ENCODE data around the gene BRIP1.

The BRIP1 gene

DNA sequence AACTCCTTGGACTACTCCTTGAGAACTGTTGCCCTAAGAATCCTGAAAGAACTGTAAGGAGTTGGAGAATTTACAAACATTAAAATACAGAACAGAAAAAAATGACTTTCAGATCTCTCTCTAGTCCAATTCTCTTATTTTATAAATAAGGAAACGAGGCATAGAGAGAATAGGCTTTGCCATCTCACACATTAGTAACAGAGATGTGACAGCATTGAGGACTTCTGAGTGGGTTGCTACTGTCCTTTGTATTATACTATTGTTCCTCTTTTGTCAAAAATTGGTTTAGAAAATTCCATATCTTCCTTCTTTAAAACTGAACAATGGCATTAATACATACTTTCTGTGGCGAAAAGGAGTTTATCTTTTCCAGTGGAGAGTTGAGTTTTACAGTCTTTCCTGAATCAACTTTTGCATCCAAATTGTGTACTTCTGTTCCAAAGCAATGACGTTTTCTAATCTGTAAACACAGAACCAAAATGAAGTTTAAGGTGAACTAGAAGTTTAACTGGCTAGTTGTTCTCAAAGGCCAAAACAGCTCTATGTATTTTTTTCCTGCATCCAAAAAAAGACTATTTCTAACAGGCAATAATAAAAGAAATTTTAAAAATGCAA, 16.5 kb downstream of the BRIP1 start:
- Mint-ChIP-seq H3K9me3 (no peaks in the 10 kb centered on the region), H3K36me3 (ENCODE audit: low read depth) (peaks cover 59% of the 10 kb centered on the region), H3K27ac (no peak overlapping the region), H3K27me3 (ENCODE audit: low read depth, poor library complexity) (no peaks in the 10 kb centered on the region), H3K4me3 (no peak overlapping the region), H3K4me1 (no peaks in the 10 kb centered on the region)
- DNase-seq = no peak
- TF ChIP-seq, protein P1, sequence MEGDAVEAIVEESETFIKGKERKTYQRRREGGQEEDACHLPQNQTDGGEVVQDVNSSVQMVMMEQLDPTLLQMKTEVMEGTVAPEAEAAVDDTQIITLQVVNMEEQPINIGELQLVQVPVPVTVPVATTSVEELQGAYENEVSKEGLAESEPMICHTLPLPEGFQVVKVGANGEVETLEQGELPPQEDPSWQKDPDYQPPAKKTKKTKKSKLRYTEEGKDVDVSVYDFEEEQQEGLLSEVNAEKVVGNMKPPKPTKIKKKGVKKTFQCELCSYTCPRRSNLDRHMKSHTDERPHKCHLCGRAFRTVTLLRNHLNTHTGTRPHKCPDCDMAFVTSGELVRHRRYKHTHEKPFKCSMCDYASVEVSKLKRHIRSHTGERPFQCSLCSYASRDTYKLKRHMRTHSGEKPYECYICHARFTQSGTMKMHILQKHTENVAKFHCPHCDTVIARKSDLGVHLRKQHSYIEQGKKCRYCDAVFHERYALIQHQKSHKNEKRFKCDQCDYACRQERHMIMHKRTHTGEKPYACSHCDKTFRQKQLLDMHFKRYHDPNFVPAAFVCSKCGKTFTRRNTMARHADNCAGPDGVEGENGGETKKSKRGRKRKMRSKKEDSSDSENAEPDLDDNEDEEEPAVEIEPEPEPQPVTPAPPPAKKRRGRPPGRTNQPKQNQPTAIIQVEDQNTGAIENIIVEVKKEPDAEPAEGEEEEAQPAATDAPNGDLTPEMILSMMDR (IDR thresholded peaks at IDR 0.05) = no peak

DNA sequence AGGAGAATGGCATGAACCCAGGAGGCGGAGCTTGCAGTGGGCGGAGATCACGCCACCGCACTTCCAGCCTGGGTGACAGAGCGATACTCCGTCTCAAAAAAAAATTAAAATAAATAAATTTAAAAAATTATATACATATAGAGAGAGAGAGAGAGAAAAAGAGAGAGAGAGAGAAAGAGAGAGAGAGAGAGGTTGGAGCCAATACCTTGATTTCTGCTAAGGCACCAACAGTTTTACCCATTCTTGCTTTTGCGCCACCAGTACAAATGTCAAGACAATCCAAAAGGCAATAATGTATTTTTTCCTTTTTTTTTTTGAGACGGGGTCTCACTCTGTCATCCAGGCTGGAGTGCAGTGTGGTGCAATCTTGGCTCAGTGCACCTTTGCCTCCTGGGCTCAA, 17.2 kb downstream of the BRIP1 start:
- H3K27ac Mint-ChIP-seq = no peak overlapping the region
- DNase-seq = no peak
- no peak overlapping the region for H3K4me3 Mint-ChIP-seq
- peaks cover 60% of the 10 kb centered on the region for H3K36me3 Mint-ChIP-seq (ENCODE audit: low read depth)
- TF ChIP-seq, protein P1 (IDR thresholded peaks at IDR 0.05) = no peak
- no peaks in the 10 kb centered on the region for H3K4me1 Mint-ChIP-seq
- H3K27me3 Mint-ChIP-seq (ENCODE audit: low read depth, poor library complexity) = no peaks in the 10 kb centered on the region
- no peaks in the 10 kb centered on the region for H3K9me3 Mint-ChIP-seq

- Mint-ChIP-seq H3K4me3 (no peak overlapping the region), H3K27ac (peak overlapping the region; percentile 20), H3K9me3 (no peaks in the 10 kb centered on the region), H3K27me3 (ENCODE audit: low read depth, poor library complexity) (no peaks in the 10 kb centered on the region), H3K36me3 (ENCODE audit: low read depth) (peaks cover 64% of the 10 kb centered on the region), H3K4me1 (no peaks in the 10 kb centered on the region)
- TF ChIP-seq, protein P1 (IDR thresholded peaks at IDR 0.05) = no peak
- DNase-seq = no peak
These were observed 19.9 kb downstream of the BRIP1 start for GRCh38 chr17:61843435-61843834.

- no peaks in the 10 kb centered on the region for H3K9me3 Mint-ChIP-seq
- no peak overlapping the region for H3K27ac Mint-ChIP-seq
- TF ChIP-seq, protein P1 (IDR thresholded peaks at IDR 0.05) = no peak
- H3K36me3 Mint-ChIP-seq (ENCODE audit: low read depth) = peaks cover 65% of the 10 kb centered on the region
- no peaks in the 10 kb centered on the region for H3K4me1 Mint-ChIP-seq
- no peak overlapping the region for H3K4me3 Mint-ChIP-seq
- no peak for DNase-seq
- no peaks in the 10 kb centered on the region for H3K27me3 Mint-ChIP-seq (ENCODE audit: low read depth, poor library complexity)
These were observed 20.4 kb downstream of the BRIP1 start for GRCh38 chr17:61842899-61843298.

DNA sequence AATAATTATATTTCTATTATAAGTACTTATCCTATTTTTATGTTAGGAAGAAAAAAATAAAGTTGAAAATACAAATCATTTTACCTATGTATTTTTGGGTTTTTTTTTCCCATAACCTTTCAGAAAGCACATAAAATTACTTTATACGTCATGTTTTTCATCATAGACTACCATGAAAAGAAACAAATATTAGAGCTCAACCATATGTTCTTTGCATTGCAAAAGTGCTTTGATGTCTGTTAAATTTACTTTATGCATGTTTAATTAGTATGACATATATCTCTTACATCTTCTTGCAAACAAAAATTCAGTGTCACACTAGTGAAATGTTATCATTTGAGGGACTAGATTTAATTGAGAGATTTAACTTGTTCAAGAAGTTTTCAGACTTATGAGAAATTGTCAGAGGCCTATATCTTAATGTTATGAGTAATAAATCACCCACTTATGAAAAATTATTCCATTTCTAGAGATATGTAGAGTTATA, 24.0 kb downstream of the BRIP1 start:
- Mint-ChIP-seq H3K9me3 (no peaks in the 10 kb centered on the region), H3K4me1 (no peaks in the 10 kb centered on the region), H3K27ac (no peak overlapping the region), H3K27me3 (ENCODE audit: low read depth, poor library complexity) (no peaks in the 10 kb centered on the region), H3K4me3 (no peak overlapping the region), H3K36me3 (ENCODE audit: low read depth) (peaks cover 45% of the 10 kb centered on the region)
- TF ChIP-seq, protein P1 (IDR thresholded peaks at IDR 0.05) = no peak
- DNase-seq = no peak

All from nephron progenitor cell (in vitro differentiated cells).